GM21529 (cell line): ENCODE measurements around the gene NDST1.

Experiments
- ATAC-seq: cut with Tn5 transposase; IDR thresholded peaks from one replicate; pipeline ENCODE4 v1.9.1; 2021; ENCODE audit not compliant: unreplicated experiment

Gene NDST1

GRCh38 chr5:150521939-150522503 is 14.1 kb downstream of the NDST1 start:
- ATAC-seq = no peak

- no peak for ATAC-seq
These were observed 14.8 kb downstream of the NDST1 start for GRCh38 chr5:150522504-150523414.

GRCh38 chr5:150523472-150524350 is 15.8 kb downstream of the NDST1 start:
- ATAC-seq = no peak

- no peak for ATAC-seq
These were observed 17.2 kb downstream of the NDST1 start for GRCh38 chr5:150525163-150525562.

- no peak for ATAC-seq
These were observed 17.9 kb downstream of the NDST1 start for GRCh38 chr5:150525781-150526180.

GRCh38 chr5:150527038-150527437 is 19.1 kb downstream of the NDST1 start:
- no peak for ATAC-seq

- no peak for ATAC-seq
These were observed 19.9 kb downstream of the NDST1 start for GRCh38 chr5:150527808-150528207.

- ATAC-seq = no peak
These were observed 21.1 kb downstream of the NDST1 start for GRCh38 chr5:150528924-150529546.

- ATAC-seq = no peak
These were observed 21.6 kb downstream of the NDST1 start for GRCh38 chr5:150529555-150529954.

- no peak for ATAC-seq
These were observed 22.5 kb downstream of the NDST1 start for GRCh38 chr5:150530423-150530822.

- no peak for ATAC-seq
These were observed 23.1 kb downstream of the NDST1 start for GRCh38 chr5:150530951-150531588.

GRCh38 chr5:150531686-150532085 is 23.8 kb downstream of the NDST1 start:
- ATAC-seq = no peak

GRCh38 chr5:150532151-150532550 is 24.2 kb downstream of the NDST1 start:
- no peak for ATAC-seq

- no peak for ATAC-seq
These were observed 25.1 kb downstream of the NDST1 start for GRCh38 chr5:150532996-150533395.

GRCh38 chr5:150534811-150535210 is 26.9 kb downstream of the NDST1 start:
- no peak for ATAC-seq

- no peak for ATAC-seq
These were observed 27.7 kb downstream of the NDST1 start for GRCh38 chr5:150535611-150536010.

- no peak for ATAC-seq
These were observed 30.3 kb downstream of the NDST1 start for GRCh38 chr5:150538007-150538917.

- no peak for ATAC-seq
These were observed 31.3 kb downstream of the NDST1 start for GRCh38 chr5:150539206-150539605.

GRCh38 chr5:150540042-150540441 is 32.1 kb downstream of the NDST1 start:
- ATAC-seq = no peak
